ENCODE data around the gene IRX1.

IRX1 gene

GRCh38 chr5:3595006-3595961 lies at the start of gene IRX1:
Gene IRX1 (plus strand): TSS chr5:3595832. CDS start chr5:3596106, 274 bp downstream.
- no peak for DNase-seq (ENCODE audit: low read depth in 2 of 2)

- DNase-seq (ENCODE audit: low read depth in 2 of 2): no peak
These were observed 49.6 kb upstream of the IRX1 start for GRCh38 chr5:3546028-3546427.

- no peak for DNase-seq (ENCODE audit: low read depth in 2 of 2)
These were observed 31.5 kb upstream of the IRX1 start for GRCh38 chr5:3564116-3564515.

- DNase-seq (ENCODE audit: low read depth in 2 of 2): no peak
These were observed 30.7 kb upstream of the IRX1 start for GRCh38 chr5:3564827-3565518.

GRCh38 chr5:3584724-3585531 lies 10.7 kb upstream of the IRX1 start:
- DNase-seq (ENCODE audit: low read depth in 2 of 2): no peak

- no peak for DNase-seq (ENCODE audit: low read depth in 2 of 2)
These were observed 5.3 kb upstream of the IRX1 start for GRCh38 chr5:3590161-3590966.

GRCh38 chr5:3590967-3591900 lies 4.4 kb upstream of the IRX1 start:
- DNase-seq (ENCODE audit: low read depth in 2 of 2): no peak

GRCh38 chr5:3592298-3592697 lies 3.3 kb upstream of the IRX1 start:
- DNase-seq (ENCODE audit: low read depth in 2 of 2): no peak

- no peak for DNase-seq (ENCODE audit: low read depth in 2 of 2)
These were observed 1.7 kb upstream of the IRX1 start for GRCh38 chr5:3593771-3594509.

GRCh38 chr5:3594510-3595005 lies 1.1 kb upstream of the IRX1 start:
- DNase-seq (ENCODE audit: low read depth in 2 of 2): no peak

GRCh38 chr5:3596261-3596825 lies 711 bp downstream of the IRX1 start:
- DNase-seq (ENCODE audit: low read depth in 2 of 2): no peak

- no peak for DNase-seq (ENCODE audit: low read depth in 2 of 2)
These were observed 1.2 kb downstream of the IRX1 start for GRCh38 chr5:3596857-3597166.

- DNase-seq (ENCODE audit: low read depth in 2 of 2): no peak
These were observed 1.8 kb downstream of the IRX1 start for GRCh38 chr5:3597167-3598007.

GRCh38 chr5:3598207-3598606 lies 2.6 kb downstream of the IRX1 start:
- DNase-seq (ENCODE audit: low read depth in 2 of 2): no peak

GRCh38 chr5:3598769-3599211 lies 3.2 kb downstream of the IRX1 start:
- no peak for DNase-seq (ENCODE audit: low read depth in 2 of 2)

GRCh38 chr5:3599226-3600105 lies 3.8 kb downstream of the IRX1 start:
- DNase-seq (ENCODE audit: low read depth in 2 of 2): no peak
